ENCODE measurements around the gene RNGTT.

DNA sequence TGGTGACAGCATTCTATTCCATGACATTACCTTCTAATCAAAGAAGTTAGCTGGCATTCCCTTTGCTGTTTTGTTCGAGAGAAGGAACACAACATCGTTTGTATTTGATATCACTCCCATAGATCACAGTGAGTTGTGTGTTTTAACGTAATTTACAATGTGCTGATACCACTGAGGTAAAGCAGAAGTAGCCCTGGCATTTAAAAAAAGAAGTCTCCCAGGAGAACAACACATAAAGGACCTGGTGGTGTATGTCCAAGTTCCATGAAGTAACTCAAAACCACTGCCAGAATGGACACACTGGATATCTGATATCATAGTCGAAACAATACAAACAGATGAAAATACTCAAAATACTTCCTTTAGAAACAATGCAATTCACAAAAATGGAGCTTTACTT, 351.7 kb downstream of the RNGTT start:
- TF ChIP-seq FOXP2 (optimal IDR thresholded peaks at IDR 0.05; ENCODE audit: borderline replicate concordance, extremely low read depth, extremely low read length, insufficient read depth) (no peak), POLR2AphosphoS5 (IDR thresholded peaks at IDR 0.05; ENCODE audit: low read depth, low read length) (no peak), SIN3A (IDR thresholded peaks at IDR 0.05; ENCODE audit: borderline replicate concordance, insufficient read depth, low read length) (no peak)
